ENCODE measurements around the gene TYMP.

GRCh38 chr22:50547263-50547985, 17.6 kb upstream of the TYMP start:
- TF ChIP-seq CTCF (IDR thresholded peaks at IDR 0.05): no peak
- TF ChIP-seq POLR2A (IDR thresholded peaks at IDR 0.05): no peak

Data from uterus (tissue), 2 donors.